ENCODE measurements around the gene RIC8B.

DNA sequence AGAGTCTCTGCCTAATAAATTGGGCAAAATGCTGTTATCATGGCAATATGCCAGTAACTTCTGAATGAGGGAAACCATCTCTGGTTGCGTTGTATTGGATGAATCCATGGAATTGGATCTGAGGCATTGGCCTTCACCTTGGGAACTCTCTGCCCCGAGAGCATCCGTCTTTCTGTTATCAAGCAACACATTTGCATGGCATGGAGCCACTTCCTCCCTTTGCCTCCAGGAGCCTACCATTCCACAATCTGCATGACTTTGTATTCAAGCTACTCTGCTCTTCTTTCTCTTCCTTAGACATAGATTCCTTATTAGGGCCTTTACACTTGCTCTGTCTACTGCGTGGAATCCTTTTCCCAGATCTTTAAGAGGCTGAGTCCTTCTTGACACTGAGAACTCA is 57.2 kb downstream of the RIC8B start:
- no peak for TF ChIP-seq CTCF (IDR thresholded peaks at IDR 0.05; ENCODE audit: low read length)
- no peak for TF ChIP-seq EZH2 (optimal IDR thresholded peaks at IDR 0.05; ENCODE audit: low read depth, low read length)

Data from MM.1S (cell line).